Left lung (tissue), 10 donors: ENCODE measurements around the gene PLCH1. TPM values are rescaled to one million over a fixed set of nuclear protein-coding genes. Genes with fewer than 3 reads are reported as not detected.
A peak's percentile ranks its signal among the peaks of the same experiment; 100 is the strongest.

Source experiments
- ATAC-seq: fragments of 200-7000 bp; cut with Tn5 transposase; one replicate; pipeline ENCODE4 v1.9.1; 2020; ENCODE audit warnings: moderate library complexity
- DNase-seq, 4 donors: peaks; one replicate each; pipeline ENCODE4 v3.0.0-alpha.2; 2013 to 2020
- H3K27ac ChIP-seq, 2 donors: fragments of 200-600 bp; sonication (generic) in 1 of 2; one replicate each; pipeline versions ENCODE4 v1.5.0 to v1.8.0; 2020 to 2021
- H3K27me3 ChIP-seq, 2 donors: fragments of 200-600 bp; sonication (generic) in 1 of 2; one replicate each; pipeline versions ENCODE4 v1.5.0 to v1.8.0; 2020 to 2021
- H3K36me3 ChIP-seq, 2 donors: fragments of 200-600 bp; sonication (generic) in 1 of 2; one replicate each; pipeline versions ENCODE4 v1.5.0 to v1.8.0; 2020 to 2021
- H3K4me1 ChIP-seq, 2 donors: fragments of 200-600 bp; one replicate each; pipeline ENCODE4 v1.8.0; 2021
- H3K4me3 ChIP-seq, 2 donors: fragments of 200-600 bp; sonication (generic) in 1 of 2; one replicate each; pipeline versions ENCODE4 v1.5.0 to v1.8.0; 2020 to 2021; ENCODE audit warnings: mild to moderate bottlenecking in 1 of 2
- H3K9me3 ChIP-seq, 2 donors: fragments of 200-600 bp; sonication (generic) in 1 of 2; one replicate each; pipeline versions ENCODE4 v1.5.0 to v1.8.0; 2020 to 2021
- CTCF ChIP-seq, 2 donors: fragments of 200-600 bp; sonication (generic) in 1 of 2; IDR thresholded peaks; one replicate each; pipeline versions ENCODE4 v1.5.0 to v1.8.0; 2021; ENCODE audit warnings: antibody characterized with exemption in 2 of 2
- intact Hi-C, 2 donors: fragments of 100-400 bp; cut with DNase I; formaldehyde crosslinking; loops; one replicate each; pipeline versions ENCODE4 v1.11.2 to v1.14.2; 2022
- polyA plus RNA-seq, 6 donors: library from polyadenylated mRNA; unstranded; fragments of 120-200 nt; gene quantifications; one replicate each; pipeline ENCODE4 v1.2.1, GENCODE V29; 2013; ENCODE audit not compliant: insufficient read length in 6 of 6
- total RNA-seq, 2 donors: library from RNA; stranded (reverse); fragmentation: NEBNext Ultra II Directional; extraction: Animal tissue kit (Norgen Biotek cat#: 25700); gene quantifications; one replicate each; pipeline ENCODE4 v1.2.1, GENCODE V29; 2021
- donor health status: DM: no; HTN: yes; CAD: no.
- donor health status: DM: no; HTN: no; CAD: no.

PLCH1 gene
- total and polyA plus RNA-seq, 8 donors: 8.5 to 33.8 (median 23.7) TPM

- H3K36me3 ChIP-seq: no peaks in the 10 kb centered on the region
- H3K4me1 ChIP-seq: no peaks in the 10 kb centered on the region
- no peak overlapping the region for H3K27ac ChIP-seq
- no peak overlapping the region for H3K4me3 ChIP-seq
- no peaks in the 10 kb centered on the region for H3K27me3 ChIP-seq
- TF ChIP-seq CTCF (IDR thresholded peaks at IDR 0.05): no peak
- DNase-seq (peak in 1 of 4 donors; percentile 23), ATAC-seq (no peak)
- no peaks in the 10 kb centered on the region for H3K9me3 ChIP-seq
- intact Hi-C loops: no loop called here
Measured at GRCh38 chr3:155418407-155418806, 326.5 kb downstream of the PLCH1 start.

DNA sequence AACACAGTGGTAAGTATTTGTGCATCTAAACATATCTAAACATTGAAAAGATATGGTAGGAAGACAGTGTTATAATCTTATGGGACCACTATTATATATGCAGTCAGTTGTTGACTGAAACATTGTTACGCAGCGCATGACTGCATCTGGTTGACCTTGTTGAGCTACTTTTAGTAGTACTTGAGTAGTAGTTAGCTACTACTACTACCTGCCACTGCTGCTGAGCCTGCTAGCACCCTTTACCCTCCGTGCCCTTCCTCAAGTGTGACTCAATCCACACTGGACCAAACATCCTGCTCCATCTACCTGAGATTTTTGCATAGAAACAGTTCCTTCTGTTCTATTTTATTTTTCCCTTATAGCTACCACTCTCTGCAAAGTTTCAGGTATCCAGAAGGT lies 327.8 kb downstream of the PLCH1 start:
- ATAC-seq: no peak

GRCh38 chr3:155416500-155417118 lies 328.3 kb downstream of the PLCH1 start:
- intact Hi-C loops: no loop called here
- Histone ChIP-seq H3K9me3 (no peaks in the 10 kb centered on the region), H3K27me3 (no peaks in the 10 kb centered on the region), H3K4me1 (no peaks in the 10 kb centered on the region), H3K4me3 (no peak overlapping the region), H3K36me3 (no peaks in the 10 kb centered on the region), H3K27ac (no peak overlapping the region)
- DNase-seq (no peak), ATAC-seq (no peak)
- TF ChIP-seq CTCF (IDR thresholded peaks at IDR 0.05): no peak

More for the DNA sequence above, 327.8 kb downstream of the PLCH1 start:
- no peak for TF ChIP-seq CTCF (IDR thresholded peaks at IDR 0.05)
- Histone ChIP-seq H3K4me1 (no peaks in the 10 kb centered on the region), H3K27me3 (no peaks in the 10 kb centered on the region), H3K27ac (no peak overlapping the region), H3K36me3 (no peaks in the 10 kb centered on the region), H3K9me3 (no peaks in the 10 kb centered on the region), H3K4me3 (no peak overlapping the region)
- intact Hi-C loops: no loop called here
- DNase-seq: no peak

GRCh38 chr3:155412904-155413303 lies 332.0 kb downstream of the PLCH1 start:
- intact Hi-C loops: no loop called here
- DNase-seq: no peak
- no peak overlapping the region for H3K27ac ChIP-seq
- no peaks in the 10 kb centered on the region for H3K4me1 ChIP-seq
- TF ChIP-seq CTCF (IDR thresholded peaks at IDR 0.05): no peak
- H3K4me3 ChIP-seq: no peak overlapping the region
- H3K36me3 ChIP-seq: no peaks in the 10 kb centered on the region
- H3K9me3 ChIP-seq: no peaks in the 10 kb centered on the region
- H3K27me3 ChIP-seq: no peaks in the 10 kb centered on the region
- no peak for ATAC-seq

GRCh38 chr3:155411500-155412223 lies 333.2 kb downstream of the PLCH1 start:
- Histone ChIP-seq H3K4me3 (no peak overlapping the region), H3K9me3 (no peaks in the 10 kb centered on the region), H3K27me3 (no peaks in the 10 kb centered on the region), H3K36me3 (no peaks in the 10 kb centered on the region), H3K4me1 (no peaks in the 10 kb centered on the region), H3K27ac (no peak overlapping the region)
- DNase-seq (no peak), ATAC-seq (no peak)
- TF ChIP-seq CTCF (IDR thresholded peaks at IDR 0.05): no peak
- intact Hi-C loops: no loop called here
